ENCODE measurements around the gene SAA2.

DNA sequence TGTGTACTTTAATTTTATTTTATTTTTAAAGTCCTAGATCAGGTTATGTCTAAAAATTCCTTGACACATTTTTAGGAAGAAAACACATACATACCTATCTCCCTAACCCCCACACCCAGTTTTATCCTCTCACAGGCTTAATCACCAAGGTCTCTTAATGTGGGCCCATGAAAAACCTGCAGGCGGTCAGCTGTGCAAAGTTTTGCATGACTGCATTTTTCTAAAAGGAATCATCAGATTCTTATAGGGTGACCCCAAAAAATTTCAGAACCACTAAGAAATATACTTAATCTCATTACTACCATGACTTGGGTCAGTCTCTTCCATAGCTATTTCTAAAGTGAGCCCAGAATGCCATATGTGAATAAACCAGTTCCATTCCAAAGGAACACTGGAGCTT lies 37.4 kb upstream of the SAA2 start:
- no peak for TF ChIP-seq TAF1 (IDR thresholded peaks at IDR 0.05; ENCODE audit: borderline replicate concordance, low read depth, low read length)
- no peak for TF ChIP-seq POLR2AphosphoS5 (IDR thresholded peaks at IDR 0.05; ENCODE audit: low read depth, low read length)
- TF ChIP-seq POLR2A (IDR thresholded peaks at IDR 0.05; ENCODE audit: low read depth, low read length), result no peak
